Activated naive CD8-positive, alpha-beta T cell treated with anti-CD3 and anti-CD28 coated beads, Interleukin-2, amount 10 ng/mL, durations not matched to agents 7 days and 5 days (primary cell): ENCODE measurements around the gene SELENOM. TPM values are rescaled to one million over a fixed set of nuclear protein-coding genes. Genes with fewer than 3 reads are reported as not detected.

Experiments
- ATAC-seq: fragments of 150-1000 bp; cut with Tn5 transposase; one replicate; pipeline ENCODE4 v1.10.0; 2021; ENCODE audit warnings: low read depth, moderate library complexity
- POLR2A ChIA-PET: fragments of 350-600 bp; sonication (Branson Sonifier 250); formaldehyde crosslinking; loops from one replicate; lab custom pipeline; 2021; ENCODE audit warnings: antibody characterized with exemption; lab: Charles Lee
- DNase-seq: peaks from one replicate; pipeline ENCODE4 v3.0.0; 2021
- H3K27ac Mint-ChIP-seq: one replicate; pipeline ENCODE4 v1.8.0; 2022; ENCODE audit warnings: mild to moderate bottlenecking, mixed read lengths
- H3K27me3 Mint-ChIP-seq: one replicate; pipeline ENCODE4 v1.8.0; 2022; ENCODE audit warnings: mild to moderate bottlenecking, moderate library complexity, mixed read lengths
- H3K36me3 Mint-ChIP-seq: one replicate; pipeline ENCODE4 v1.8.0; 2021; ENCODE audit warnings: mild to moderate bottlenecking, mixed read lengths
- H3K4me1 Mint-ChIP-seq: one replicate; pipeline ENCODE4 v1.8.0; 2021; ENCODE audit warnings: mixed read lengths
- H3K4me3 Mint-ChIP-seq: one replicate; pipeline ENCODE4 v1.8.0; 2022; ENCODE audit warnings: mild to moderate bottlenecking, moderate library complexity, mixed read lengths
- H3K9me3 Mint-ChIP-seq: one replicate; pipeline ENCODE4 v1.8.0; 2021; ENCODE audit warnings: mixed read lengths
- total RNA-seq, 2 experiments: library from RNA; stranded (reverse); gene quantifications; one replicate each; pipeline ENCODE4 v1.2.3, GENCODE V29; 2021

The SELENOM gene
- total RNA-seq, 2 experiments from 2014 or later = 17.3 to 24.6 TPM

DNA sequence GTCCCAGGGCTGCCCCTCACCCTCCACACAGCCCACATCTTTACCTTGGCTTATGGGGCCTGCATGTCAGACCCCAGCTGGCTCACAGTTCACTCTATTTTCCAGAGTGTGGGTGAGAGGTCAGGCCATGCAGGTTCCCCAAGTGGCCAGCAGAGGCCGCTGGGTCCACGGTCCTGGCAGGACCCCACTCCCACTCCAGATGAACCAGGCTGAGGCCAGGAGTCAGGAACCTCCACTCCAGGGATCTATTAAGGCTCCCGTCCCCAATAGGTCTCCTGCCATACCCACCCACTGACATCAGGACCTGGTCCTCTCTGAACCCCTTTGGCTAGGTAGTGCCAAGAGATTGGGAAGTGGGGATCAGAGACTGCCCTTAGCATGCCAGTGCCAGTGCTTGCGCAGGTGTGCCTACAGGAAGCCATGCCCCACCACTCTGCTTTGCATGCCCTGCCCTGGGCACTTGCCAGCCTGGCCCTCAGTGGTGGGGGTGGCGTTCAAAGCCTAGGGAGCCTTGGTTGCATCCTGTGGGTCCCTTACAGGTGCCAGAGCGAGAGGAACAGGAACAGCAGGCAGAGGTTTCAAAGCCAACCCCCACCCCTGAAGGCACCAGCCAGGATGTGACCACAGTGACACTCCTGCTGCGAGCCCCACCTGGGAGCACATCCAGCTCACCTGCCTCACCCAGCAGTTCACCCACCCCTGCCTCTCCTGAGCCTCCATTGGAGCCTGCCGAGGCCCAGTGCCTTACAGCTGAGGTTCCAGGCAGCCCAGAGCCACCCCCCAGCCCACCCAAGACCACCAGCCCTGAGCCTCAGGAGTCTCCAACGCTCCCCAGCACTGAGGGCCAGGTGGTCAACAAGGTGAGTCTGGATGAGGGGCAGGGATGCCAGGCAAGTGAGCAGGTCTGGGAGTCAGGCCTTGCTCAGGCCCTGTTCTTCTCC, 17.9 kb downstream of the SELENOM start:
- H3K27me3 Mint-ChIP-seq = no peaks in the 10 kb centered on the region
- no peaks in the 10 kb centered on the region for H3K9me3 Mint-ChIP-seq
- no peak overlapping the region for H3K4me3 Mint-ChIP-seq
- H3K36me3 Mint-ChIP-seq = no peaks in the 10 kb centered on the region
- DNase-seq (no peak), ATAC-seq (no peak)
- POLR2A ChIA-PET = interaction anchor here (0.6 kb wide), 1 partner anchor 335 kb away, joined by 3 read pairs; no protein-coding TSS in a partner anchor
- H3K4me1 Mint-ChIP-seq = peaks cover 1% of the 10 kb centered on the region
- no peak overlapping the region for H3K27ac Mint-ChIP-seq

DNA sequence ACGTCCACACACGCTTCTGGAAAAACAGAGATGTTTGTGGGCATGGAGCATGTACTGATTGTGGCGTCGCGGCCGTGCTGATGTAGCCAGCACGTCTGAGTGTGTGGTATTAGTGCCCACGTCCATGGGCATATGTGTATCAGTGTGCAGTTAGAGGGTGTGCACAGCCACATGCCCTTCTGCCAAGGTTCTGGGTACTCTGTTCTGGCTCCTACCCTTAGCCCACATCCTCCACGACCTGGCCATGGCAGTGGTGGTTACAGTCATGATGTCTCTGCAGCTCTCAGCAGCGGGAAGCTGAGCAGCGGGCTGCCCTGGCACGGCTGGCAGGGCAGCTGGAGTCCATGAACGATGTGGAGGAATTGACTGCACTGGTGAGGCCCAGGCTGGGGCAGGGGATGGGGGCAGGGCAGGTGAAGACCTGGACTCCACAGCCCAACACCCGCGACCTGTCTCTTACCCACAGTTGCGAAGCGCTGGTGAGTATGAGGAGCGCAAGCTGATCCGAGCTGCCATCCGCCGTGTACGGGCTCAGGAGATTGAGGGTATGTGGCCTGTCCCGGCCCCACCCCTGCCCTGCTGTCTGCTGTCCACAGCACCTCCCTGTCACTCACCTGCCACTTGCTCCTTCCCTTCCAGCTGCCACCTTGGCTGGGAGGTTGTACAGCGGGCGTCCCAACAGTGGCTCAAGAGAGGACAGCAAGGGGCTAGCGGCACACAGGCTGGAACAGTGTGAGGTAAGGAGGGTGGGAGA, 19.0 kb downstream of the SELENOM start:
- Mint-ChIP-seq H3K4me3 (no peak overlapping the region), H3K27ac (no peak overlapping the region), H3K9me3 (no peaks in the 10 kb centered on the region), H3K27me3 (no peaks in the 10 kb centered on the region), H3K4me1 (peaks cover 10% of the 10 kb centered on the region), H3K36me3 (no peaks in the 10 kb centered on the region)
- no peak for DNase-seq
- POLR2A ChIA-PET = no interaction called here
- ATAC-seq = no peak

DNA sequence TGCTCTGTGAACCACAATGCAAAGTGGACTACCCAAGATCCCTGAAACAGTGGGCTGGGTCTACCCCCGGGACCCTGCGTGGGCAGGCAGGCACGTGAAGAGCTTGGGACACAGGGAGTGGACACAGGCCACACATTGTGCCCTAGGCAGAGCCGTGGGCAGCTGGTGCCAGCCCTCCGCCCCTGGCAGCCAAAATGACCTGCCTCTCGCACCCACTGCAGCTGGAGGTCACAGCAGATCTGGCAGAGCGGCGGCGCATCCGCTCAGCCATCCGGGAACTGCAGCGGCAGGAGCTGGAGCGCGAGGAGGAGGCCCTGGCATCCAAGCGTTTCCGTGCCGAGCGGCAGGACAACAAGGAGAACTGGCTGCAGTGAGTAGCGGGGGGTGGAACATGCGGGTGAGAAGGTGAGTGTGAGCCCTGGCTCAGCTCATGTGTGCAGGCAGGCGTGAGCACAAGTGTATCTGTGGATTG, 19.6 kb downstream of the SELENOM start:
- POLR2A ChIA-PET = no interaction called here
- no peaks in the 10 kb centered on the region for H3K27me3 Mint-ChIP-seq
- ATAC-seq = no peak
- peaks cover 13% of the 10 kb centered on the region for H3K4me1 Mint-ChIP-seq
- H3K9me3 Mint-ChIP-seq = no peaks in the 10 kb centered on the region
- H3K27ac Mint-ChIP-seq = no peak overlapping the region
- no peak for DNase-seq
- H3K36me3 Mint-ChIP-seq = no peaks in the 10 kb centered on the region
- H3K4me3 Mint-ChIP-seq = no peak overlapping the region

DNA sequence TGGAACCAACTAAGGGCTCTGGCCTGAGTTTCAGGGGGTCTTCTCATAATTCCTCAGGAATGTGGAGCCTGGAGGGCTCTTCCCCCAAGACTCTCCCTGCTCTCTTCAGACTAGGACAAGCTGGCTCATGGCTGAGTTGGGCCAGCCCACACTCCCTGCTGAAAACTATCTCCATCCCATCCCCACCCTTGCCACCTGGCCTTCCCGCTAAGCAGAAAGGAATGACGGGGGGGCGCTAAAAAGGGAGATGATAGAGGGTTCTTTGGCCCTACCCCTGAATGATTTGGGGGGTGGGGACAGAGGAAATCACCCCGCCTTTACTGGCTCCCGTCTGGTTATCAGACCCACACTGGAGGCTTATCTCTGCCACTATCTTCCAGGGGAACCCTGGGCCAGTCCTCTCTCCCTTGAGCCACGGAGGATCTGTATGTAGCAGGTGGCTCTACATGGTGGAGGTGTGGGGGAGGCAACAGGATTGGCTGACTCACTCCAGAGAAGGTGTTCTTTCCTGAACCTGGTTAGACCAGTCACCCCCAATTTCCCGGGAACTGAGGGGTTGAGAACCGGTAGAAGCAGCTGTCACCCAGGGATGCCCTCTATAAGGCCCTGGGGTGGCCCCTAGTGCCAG, 20.6 kb downstream of the SELENOM start:
- Mint-ChIP-seq H3K4me3 (no peak overlapping the region), H3K36me3 (no peaks in the 10 kb centered on the region), H3K27ac (no peak overlapping the region), H3K4me1 (peaks cover 21% of the 10 kb centered on the region), H3K27me3 (no peaks in the 10 kb centered on the region), H3K9me3 (no peaks in the 10 kb centered on the region)
- no peak for ATAC-seq
- DNase-seq = no peak
- POLR2A ChIA-PET = interaction anchor here (8.3 kb wide), 1 partner anchor 118 kb away, joined by 62 read pairs; the partner anchor contains the start of genes MORC2 and TUG1

DNA sequence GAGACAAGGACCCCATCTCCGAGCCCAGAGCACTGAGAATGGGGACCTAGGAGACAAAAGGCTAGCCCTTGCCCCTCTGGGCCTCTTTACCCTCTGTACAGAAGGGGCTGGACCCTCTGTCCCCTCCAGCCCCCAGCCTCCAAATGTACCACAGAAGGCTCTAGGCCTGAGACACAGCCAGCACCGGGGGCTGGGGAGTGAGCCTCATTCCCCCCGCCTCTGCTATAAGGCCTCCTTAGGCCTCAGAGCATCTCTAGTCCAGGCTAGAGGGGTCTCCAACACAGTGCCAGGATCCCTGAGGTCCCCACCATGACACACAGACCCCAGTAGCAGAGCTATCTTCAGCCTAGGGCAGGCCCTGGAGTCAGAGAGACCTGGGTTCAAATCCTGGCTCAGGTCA, 21.4 kb downstream of the SELENOM start:
- DNase-seq (no peak), ATAC-seq (no peak)
- Mint-ChIP-seq H3K9me3 (no peaks in the 10 kb centered on the region), H3K27ac (peak overlapping the region; percentile 82), H3K4me3 (no peak overlapping the region), H3K4me1 (peaks cover 25% of the 10 kb centered on the region), H3K36me3 (no peaks in the 10 kb centered on the region), H3K27me3 (no peaks in the 10 kb centered on the region)
- POLR2A ChIA-PET = interaction anchor here (8.3 kb wide), 1 partner anchor 117 kb away, joined by 62 read pairs; the partner anchor contains the start of genes MORC2 and TUG1

DNA sequence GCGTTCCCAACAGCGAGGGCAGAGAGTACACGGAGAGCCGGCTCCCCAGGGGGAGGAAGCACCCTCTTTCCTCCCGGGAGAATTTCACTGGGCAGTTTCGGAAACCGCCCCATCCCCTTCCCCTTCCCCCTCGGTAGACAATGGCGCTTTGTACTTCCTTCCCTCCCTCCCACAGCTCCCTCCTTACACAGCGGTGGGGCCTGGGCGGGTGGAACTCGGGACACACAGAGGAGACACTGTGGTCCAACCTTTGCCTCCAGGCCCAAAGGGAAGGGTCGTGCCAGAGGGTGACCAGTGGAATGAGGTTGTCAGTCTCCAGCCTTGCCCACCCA, 21.9 kb downstream of the SELENOM start:
- no peak for ATAC-seq
- no peak for DNase-seq
- H3K4me1 Mint-ChIP-seq = peaks cover 28% of the 10 kb centered on the region
- no peaks in the 10 kb centered on the region for H3K9me3 Mint-ChIP-seq
- POLR2A ChIA-PET = interaction anchor here (1.0 to 8.3 kb wide), 8 partner anchors 9 to 450 kb away, joined by 3 to 62 read pairs (median 7); partner anchors contain the start of genes MORC2, SLC35E4 and TUG1
- H3K4me3 Mint-ChIP-seq = peak overlapping the region; percentile 95
- peak overlapping the region; percentile 82 for H3K27ac Mint-ChIP-seq
- H3K36me3 Mint-ChIP-seq = no peaks in the 10 kb centered on the region
- no peaks in the 10 kb centered on the region for H3K27me3 Mint-ChIP-seq

DNA sequence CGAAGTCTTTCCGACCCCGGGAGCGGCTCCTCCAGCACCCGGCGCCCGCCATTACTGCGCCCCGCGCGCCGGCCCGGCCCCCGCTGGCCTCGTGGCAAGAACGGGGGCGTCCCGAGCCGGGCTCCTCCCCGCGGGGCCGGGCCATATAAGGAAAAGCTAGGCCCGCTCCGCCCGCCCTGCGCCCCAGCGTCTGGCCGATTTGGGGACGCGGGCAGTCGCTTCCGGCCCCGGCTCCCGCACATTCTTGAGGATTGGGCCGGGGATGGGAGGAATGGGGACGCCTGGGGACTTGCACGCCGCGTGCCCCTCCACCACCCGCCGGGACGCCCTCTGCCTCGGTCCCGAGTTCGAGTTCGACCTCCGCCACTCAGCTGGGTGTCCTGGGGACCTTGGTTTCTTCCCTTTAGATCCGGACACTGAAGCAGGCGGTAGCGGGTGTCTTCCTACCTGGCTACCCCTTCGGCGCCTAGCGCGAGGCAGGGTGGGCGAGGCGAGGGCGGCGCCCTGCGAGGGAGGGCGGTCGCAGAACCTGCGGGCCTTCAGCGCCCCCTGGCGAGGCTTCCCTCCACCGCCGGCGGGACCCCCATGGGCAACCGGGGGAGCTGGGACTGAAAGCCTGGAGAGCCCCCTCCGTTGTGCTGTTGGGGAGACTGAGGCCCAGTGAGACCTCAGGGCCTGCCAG, 22.4 kb downstream of the SELENOM start:
- H3K27me3 Mint-ChIP-seq = no peaks in the 10 kb centered on the region
- POLR2A ChIA-PET = interaction anchor here (1.0 to 8.3 kb wide), 9 partner anchors 9 to 450 kb away, joined by 3 to 62 read pairs (median 6); partner anchors contain the start of genes MORC2, SLC35E4 and TUG1
- H3K4me1 Mint-ChIP-seq = peaks cover 31% of the 10 kb centered on the region
- H3K4me3 Mint-ChIP-seq = peak overlapping the region; percentile 95
- peak overlapping the region; percentile 84 for H3K27ac Mint-ChIP-seq
- H3K9me3 Mint-ChIP-seq = no peaks in the 10 kb centered on the region
- H3K36me3 Mint-ChIP-seq = no peaks in the 10 kb centered on the region
- ATAC-seq (peak; percentile 84), DNase-seq (peak; percentile 92)

DNA sequence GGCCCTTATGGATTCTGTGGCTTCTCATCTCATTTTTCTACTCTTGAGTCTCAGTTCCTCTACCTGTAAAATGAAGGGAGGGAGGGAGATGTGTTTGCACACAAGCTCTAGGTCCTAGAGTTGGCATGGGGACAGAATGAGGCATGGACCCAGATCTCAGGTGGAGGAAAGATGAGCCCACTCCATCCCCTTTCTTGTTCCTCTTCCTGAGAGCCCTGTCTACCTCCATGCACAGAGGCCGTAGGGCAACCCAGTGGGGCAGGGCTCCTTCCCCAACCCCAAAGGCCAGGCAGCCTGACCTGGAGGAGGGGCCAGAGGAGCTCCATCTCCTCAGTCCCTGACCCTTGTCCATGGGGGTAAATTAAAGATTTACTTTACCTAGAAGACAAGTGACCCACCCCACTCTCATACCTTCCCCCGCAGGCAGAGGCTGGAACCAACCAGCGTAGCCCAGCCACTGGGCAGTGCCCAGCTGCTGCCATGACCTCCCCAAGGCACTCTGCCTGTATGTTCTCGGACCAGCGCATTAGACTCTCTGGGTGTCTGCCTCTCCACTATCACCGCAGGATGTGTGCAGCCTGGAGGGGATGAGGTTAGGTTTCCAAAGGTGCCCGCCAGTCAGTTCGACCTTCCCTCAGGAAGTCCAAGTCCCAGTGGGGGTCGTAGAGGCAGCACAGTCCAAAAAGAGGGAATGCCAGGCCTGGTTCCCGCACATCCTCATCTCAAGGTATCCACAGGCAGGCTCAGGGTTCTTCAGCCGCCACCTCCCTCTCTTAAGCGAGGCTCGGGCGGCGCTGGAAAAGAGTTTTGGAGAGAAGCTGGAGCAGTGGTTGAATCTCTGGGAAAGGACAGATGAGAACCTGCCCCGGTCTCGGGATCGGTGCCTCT, 23.2 kb downstream of the SELENOM start:
- peak overlapping the region; percentile 84 for H3K27ac Mint-ChIP-seq
- peak; percentile 0 for ATAC-seq
- peak; percentile 57 for DNase-seq

DNA sequence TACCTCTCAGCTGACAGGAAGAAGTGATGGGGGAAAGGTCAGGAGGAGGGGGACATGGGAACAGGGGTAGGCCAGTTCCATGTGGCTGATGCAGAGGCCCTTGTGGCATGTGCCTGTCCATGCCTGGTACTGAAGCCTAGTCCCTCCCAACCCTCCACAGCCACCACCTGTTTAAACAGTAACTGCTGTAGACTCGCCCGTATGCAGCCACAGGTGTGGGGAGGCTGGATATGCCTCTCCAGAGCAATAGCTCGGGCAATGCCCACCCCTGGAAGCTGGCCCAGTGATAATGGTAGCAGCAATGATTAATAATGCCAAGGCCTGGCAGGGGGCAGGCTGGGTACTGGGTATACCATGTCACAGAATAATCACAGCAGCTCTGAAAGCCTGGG, 24.0 kb downstream of the SELENOM start:
- H3K4me3 Mint-ChIP-seq = peak overlapping the region; percentile 95
- DNase-seq (no peak), ATAC-seq (no peak)
- H3K27me3 Mint-ChIP-seq = no peaks in the 10 kb centered on the region
- H3K36me3 Mint-ChIP-seq = no peaks in the 10 kb centered on the region
- POLR2A ChIA-PET = interaction anchor here (0.7 to 8.3 kb wide), 5 partner anchors 115 to 209 kb away, joined by 3 to 62 read pairs (median 5); partner anchors contain the start of genes MORC2, PIK3IP1 and TUG1
- peaks cover 31% of the 10 kb centered on the region for H3K4me1 Mint-ChIP-seq
- no peak overlapping the region for H3K27ac Mint-ChIP-seq
- H3K9me3 Mint-ChIP-seq = no peaks in the 10 kb centered on the region

More for the DNA sequence above, 23.2 kb downstream of the SELENOM start:
- peak overlapping the region; percentile 95 for H3K4me3 Mint-ChIP-seq
- H3K27me3 Mint-ChIP-seq = no peaks in the 10 kb centered on the region
- POLR2A ChIA-PET = interaction anchor here (1.1 to 8.3 kb wide), 8 partner anchors 10 to 449 kb away, joined by 3 to 62 read pairs (median 7); partner anchors contain the start of genes MORC2, SLC35E4 and TUG1
- no peaks in the 10 kb centered on the region for H3K9me3 Mint-ChIP-seq
- H3K36me3 Mint-ChIP-seq = no peaks in the 10 kb centered on the region
- peaks cover 31% of the 10 kb centered on the region for H3K4me1 Mint-ChIP-seq

DNA sequence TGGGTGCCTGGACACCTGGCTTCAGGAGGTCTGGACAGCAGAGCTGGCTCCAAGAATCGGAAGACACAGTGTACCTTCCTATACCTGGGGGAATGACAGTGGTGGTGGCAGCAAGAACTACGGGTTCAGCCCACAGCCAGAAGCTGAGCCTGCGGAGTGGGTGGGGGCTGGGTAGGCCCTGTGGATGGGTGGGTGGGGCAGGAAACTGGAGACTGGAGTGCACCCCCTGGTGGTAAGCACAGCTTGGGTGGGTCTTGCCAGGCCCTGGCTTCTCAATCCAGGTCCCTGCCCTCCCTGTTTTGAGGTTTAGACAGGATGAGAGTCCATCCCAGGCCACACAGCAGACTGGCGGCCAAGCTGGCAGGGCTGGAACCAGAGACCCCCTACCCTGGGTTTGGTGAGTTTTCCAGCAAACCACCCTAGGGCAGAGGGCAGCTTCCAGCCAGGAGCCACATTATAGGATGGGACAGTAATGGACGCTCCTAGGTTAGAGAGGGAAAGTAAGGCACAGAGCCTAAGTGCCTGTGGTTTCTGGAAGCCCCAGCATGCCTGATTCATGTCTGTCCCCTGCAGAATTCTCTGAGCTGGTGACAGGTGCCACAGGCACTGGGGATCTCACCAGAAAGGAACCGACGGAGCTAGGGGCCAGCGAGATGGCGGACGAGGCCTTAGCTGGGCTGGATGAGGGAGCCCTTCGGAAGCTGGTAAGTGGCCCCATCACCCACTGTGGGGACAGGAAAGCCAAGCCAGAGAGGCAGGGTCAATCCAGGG, 24.6 kb downstream of the SELENOM start:
- H3K27ac Mint-ChIP-seq = peak overlapping the region; percentile 85
- POLR2A ChIA-PET = interaction anchor here (0.7 to 8.3 kb wide), 6 partner anchors 114 to 319 kb away, joined by 3 to 62 read pairs (median 9); partner anchors contain the start of genes MORC2, PIK3IP1 and TUG1
- H3K9me3 Mint-ChIP-seq = no peaks in the 10 kb centered on the region
- H3K27me3 Mint-ChIP-seq = no peaks in the 10 kb centered on the region
- no peaks in the 10 kb centered on the region for H3K36me3 Mint-ChIP-seq
- peak overlapping the region; percentile 91 for H3K4me3 Mint-ChIP-seq
- peaks cover 31% of the 10 kb centered on the region for H3K4me1 Mint-ChIP-seq
- ATAC-seq = no peak
- DNase-seq = peak; percentile 68
